Right lobe of liver (tissue), 4 donors: ENCODE measurements around the gene SNX9.
"Not testable (repeated sequence)": the region's sequence is repeated elsewhere in the genome, so short reads cannot be mapped to it uniquely, and the experiment has no call there.

Experiments
- CTCF ChIP-seq, 4 donors: fragments of 200-600 bp in 3 of 4; fragments of 450-650 bp in 1 of 4; IDR thresholded peaks; one replicate each; pipeline versions ENCODE4 v1.5.1 to v1.8.0; 2016 to 2022; ENCODE audit warnings: antibody characterized with exemption in 4 of 4, mild to moderate bottlenecking in 2 of 4
- POLR2A ChIP-seq: fragments of 450-650 bp; IDR thresholded peaks from one replicate; pipeline ENCODE4 v1.6.1; 2017; ENCODE audit warnings: antibody characterized with exemption, mild to moderate bottlenecking
- donor health status: DM: no; HTN: no; CAD: no.
- donor health status: DM: no; HTN: no; CAD: no.
- donor health status: DM: no; HTN: yes; CAD: no.

DNA sequence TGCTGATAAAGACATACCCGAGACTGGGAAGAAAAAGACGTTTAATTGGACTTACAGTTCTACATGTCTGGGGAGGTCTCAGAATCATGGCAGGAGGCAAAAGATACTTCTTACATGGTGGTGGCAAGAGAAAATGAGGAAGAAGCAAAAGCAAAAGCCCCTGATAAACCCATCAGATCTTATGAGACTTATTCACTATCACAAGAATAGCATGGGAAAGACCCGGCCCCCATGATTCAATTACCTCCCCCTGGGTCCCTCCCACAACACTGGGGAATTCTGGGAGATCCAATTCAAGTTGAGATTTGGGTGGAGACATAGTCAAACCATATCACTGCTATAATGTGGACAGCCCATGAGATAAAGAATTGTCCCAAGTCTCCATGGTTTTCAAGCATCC, 23.5 kb upstream of the SNX9 start:
- not testable (repeated sequence) for TF ChIP-seq CTCF (IDR thresholded peaks at IDR 0.05); POLR2A
